GM23338 (cell line): ENCODE measurements around the gene POLD4. TPM values are rescaled to one million over a fixed set of nuclear protein-coding genes. Genes with fewer than 3 reads are reported as not detected.

Source experiments
- ATAC-seq: fragments of 200-7000 bp; cut with Tn5 transposase; 3 replicates; pipeline ENCODE4 v1.9.1; 2020
- DNase-seq: peaks from one replicate; pipeline ENCODE4 v3.0.0-alpha.2; 2015; ENCODE audit warnings: low spot score
- H2AFZ ChIP-seq: fragments of 200-600 bp; sonication (generic); 2 replicates; pipeline ENCODE4 v1.8.0; 2016; ENCODE audit warnings: antibody characterized with exemption, mild to moderate bottlenecking, moderate library complexity
- H3F3A ChIP-seq: fragments of 200-600 bp; sonication (generic); replicated peaks from 2 replicates; pipeline ENCODE4 v1.8.0; 2017; ENCODE audit warnings: antibody characterized with exemption, mixed run types, low read depth
- H3K27ac ChIP-seq: fragments of 200-600 bp; sonication (generic); 2 replicates; pipeline ENCODE4 v1.6.1; 2016; ENCODE audit warnings: low read depth
- H3K27me3 ChIP-seq: fragments of 200-600 bp; sonication (generic); 2 replicates; pipeline ENCODE4 v1.8.0; 2016; ENCODE audit warnings: mild to moderate bottlenecking, mixed run types, moderate library complexity; ENCODE audit not compliant: insufficient read depth
- H3K36me3 ChIP-seq: fragments of 200-600 bp; sonication (generic); 2 replicates; pipeline ENCODE4 v1.8.0; 2016; ENCODE audit warnings: mild to moderate bottlenecking; ENCODE audit not compliant: insufficient read depth
- H3K4me1 ChIP-seq: fragments of 200-600 bp; sonication (generic); 2 replicates; pipeline ENCODE4 v1.8.0; 2016; ENCODE audit warnings: mild to moderate bottlenecking, moderate library complexity; ENCODE audit not compliant: insufficient read depth
- H3K4me2 ChIP-seq: fragments of 200-600 bp; sonication (generic); 2 replicates; pipeline ENCODE4 v1.7.1; 2017; ENCODE audit warnings: mixed run types
- H3K4me3 ChIP-seq: fragments of 200-600 bp; sonication (generic); 2 replicates; pipeline ENCODE4 v1.6.1; 2016; ENCODE audit warnings: mixed run types
- H3K79me2 ChIP-seq: fragments of 200-600 bp; sonication (generic); replicated peaks from 2 replicates; pipeline ENCODE4 v1.8.0; 2017; ENCODE audit warnings: mild to moderate bottlenecking; ENCODE audit not compliant: insufficient read depth
- H3K9me2 ChIP-seq: fragments of 200-600 bp; sonication (generic); 2 replicates; pipeline ENCODE4 v1.8.0; 2017; ENCODE audit not compliant: insufficient read depth
- H4K20me1 ChIP-seq: fragments of 200-600 bp; sonication (generic); replicated peaks from 2 replicates; pipeline ENCODE4 v1.8.0; 2017; ENCODE audit warnings: mild to moderate bottlenecking; ENCODE audit not compliant: insufficient read depth
- H3K27ac Mint-ChIP-seq: 2 replicates; pipeline ENCODE4 v1.8.0; 2020; ENCODE audit warnings: inconsistent platforms, mild to moderate bottlenecking, moderate library complexity, mixed read lengths
- H3K27me3 Mint-ChIP-seq: 3 replicates; pipeline ENCODE4 v1.8.0; 2022; ENCODE audit warnings: low read depth, mild to moderate bottlenecking, moderate library complexity, mixed read lengths, inconsistent platforms; ENCODE audit not compliant: insufficient read depth, poor library complexity
- H3K36me3 Mint-ChIP-seq: 3 replicates; pipeline ENCODE4 v1.8.0; 2021; ENCODE audit warnings: low read depth, mild to moderate bottlenecking, inconsistent platforms, moderate library complexity, mixed read lengths
- H3K4me1 Mint-ChIP-seq: 3 replicates; pipeline ENCODE4 v1.8.0; 2020; ENCODE audit warnings: mild to moderate bottlenecking, inconsistent platforms, mixed read lengths
- H3K4me3 Mint-ChIP-seq: 3 replicates; pipeline ENCODE4 v1.8.0; 2021; ENCODE audit warnings: moderate library complexity, mild to moderate bottlenecking, inconsistent platforms, mixed read lengths
- H3K9me3 Mint-ChIP-seq: 3 replicates; pipeline ENCODE4 v1.8.0; 2020; ENCODE audit warnings: moderate library complexity, mild to moderate bottlenecking, inconsistent platforms, mixed read lengths
- ETS1 ChIP-seq: IDR thresholded peaks from 2 replicates; pipeline ENCODE4 v1.6.1; 2016; ENCODE audit warnings: antibody characterized with exemption
- EZH2phosphoT487 ChIP-seq: fragments of 200-600 bp; sonication (generic); IDR thresholded peaks from one replicate; pipeline ENCODE4 v1.8.1; 2018; ENCODE audit warnings: antibody characterized with exemption; ENCODE audit not compliant: unreplicated experiment
- JUNB ChIP-seq: IDR thresholded peaks from one replicate; pipeline ENCODE4 v1.6.1; 2016; ENCODE audit warnings: antibody characterized with exemption; ENCODE audit not compliant: unreplicated experiment
- STAT1 ChIP-seq: IDR thresholded peaks from one replicate; pipeline ENCODE4 v1.6.1; 2016; ENCODE audit warnings: antibody characterized with exemption; ENCODE audit not compliant: unreplicated experiment
- ZNF114 ChIP-seq: fragments of 250-450 bp; sonication (Bioruptor Pico); IDR thresholded peaks from 2 replicates; pipeline ENCODE4 v1.5.0; 2020; ENCODE audit warnings: mild to moderate bottlenecking, moderate library complexity
- ZNF462 ChIP-seq: fragments of 250-450 bp; sonication (Bioruptor Pico); IDR thresholded peaks from 2 replicates; pipeline ENCODE4 v1.5.0; 2020; ENCODE audit warnings: mild to moderate bottlenecking, moderate library complexity
- polyA plus RNA-seq: library from polyadenylated mRNA; unstranded; fragments of >200 nt; fragmentation: Nextera tagmentation; extraction: Ambion mirVana; gene quantifications from 2 replicates; pipeline ENCODE4 v1.2.1, GENCODE V29; 2016
- total RNA-seq: library from RNA; depleted of rRNA; stranded (reverse); fragments of >200 nt; shearing (Covaris generic); gene quantifications from 2 replicates; pipeline ENCODE4 v1.2.3, GENCODE V29; 2014

Gene POLD4
- total and polyA plus RNA-seq, 2 experiments from 2014 or later, result 16.2 to 23.0 TPM

GRCh38 chr11:67390947-67391303 is 37.6 kb upstream of the POLD4 start:
- Mint-ChIP-seq H3K4me3 (peak overlapping the region; percentile 90), H3K36me3 (peaks cover 10% of the 10 kb centered on the region; the same call in 2 of the 3 replicates), H3K27me3 (peaks cover 11% of the 10 kb centered on the region), H3K9me3 (no peaks in the 10 kb centered on the region), H3K4me1 (peaks cover 33% of the 10 kb centered on the region), H3K27ac (0 out of 2 replicates have a peak overlapping the region, but pooled peaks have one; percentile 88)
- ATAC-seq (no peak), DNase-seq (no peak)
- Histone ChIP-seq H2AFZ (peak overlapping the region; percentile 91; the same call in 1 of the 2 replicates), H3K27ac (no peak overlapping the region), H3K36me3 (no peaks in the 10 kb centered on the region), H3K4me2 (peak overlapping the region; percentile 99), H3K4me1 (peaks cover 8% of the 10 kb centered on the region; the same call in 1 of the 2 replicates), H4K20me1 (no peaks in the 10 kb centered on the region; the same call in 1 of the 2 replicates), H3K9me2 (no peaks in the 10 kb centered on the region), H3K4me3 (peak overlapping the region; percentile 94), H3F3A (0 out of 2 replicates have a peak, but pooled peaks cover 8% of the 10 kb centered on the region), H3K27me3 (no peaks in the 10 kb centered on the region), H3K79me2 (0 out of 2 replicates have a peak, but pooled peaks cover 3% of the 10 kb centered on the region)
- TF ChIP-seq ZNF462 (CRISPR knock-in tag), result no peak
- no peak for TF ChIP-seq STAT1
- TF ChIP-seq ZNF114 (CRISPR knock-in tag), result no peak
- TF ChIP-seq EZH2phosphoT487, result no peak
- no peak for TF ChIP-seq JUNB
- no peak for TF ChIP-seq ETS1
